RWPE2 (cell line): ENCODE measurements around the gene PLSCR1.

ENCODE experiments used
- ATAC-seq: fragments of 200-7000 bp; cut with Tn5 transposase; 3 replicates; pipeline ENCODE4 v1.9.1; 2021; ENCODE audit warnings: low read depth
- DNase-seq: peaks from one replicate; pipeline ENCODE4 v3.0.0-alpha.2; 2020; ENCODE audit warnings: low spot score
- H3K27ac ChIP-seq: fragments of 450-650 bp; 2 replicates; pipeline ENCODE4 v1.5.1; 2017; ENCODE audit warnings: mild to moderate bottlenecking; ENCODE audit not compliant: poor library complexity, severe bottlenecking
- H3K27me3 ChIP-seq: fragments of 250-450 bp; sonication (Bioruptor Pico); 2 replicates; pipeline ENCODE4 v1.5.1; 2021; ENCODE audit warnings: mild to moderate bottlenecking, moderate library complexity; ENCODE audit not compliant: insufficient read depth, poor library complexity, severe bottlenecking
- H3K36me3 ChIP-seq: fragments of 250-450 bp; sonication (Bioruptor Pico); 2 replicates; pipeline ENCODE4 v1.5.1; 2020; ENCODE audit warnings: low read depth, mild to moderate bottlenecking, moderate library complexity
- H3K4me1 ChIP-seq: fragments of 250-450 bp; sonication (Bioruptor Pico); 2 replicates; pipeline ENCODE4 v1.5.1; 2021; ENCODE audit warnings: mild to moderate bottlenecking, moderate library complexity; ENCODE audit not compliant: insufficient read depth, poor library complexity, severe bottlenecking
- H3K4me3 ChIP-seq: fragments of 250-450 bp; sonication (Bioruptor Pico); 2 replicates; pipeline ENCODE4 v1.5.1; 2021; ENCODE audit warnings: mild to moderate bottlenecking, moderate library complexity; ENCODE audit not compliant: severe bottlenecking
- H3K9me3 ChIP-seq: fragments of 250-450 bp; sonication (Bioruptor Pico); 2 replicates; pipeline ENCODE4 v1.5.1; 2021; ENCODE audit warnings: mild to moderate bottlenecking, moderate library complexity; ENCODE audit not compliant: severe bottlenecking
- CTCF ChIP-seq: fragments of 450-650 bp; IDR thresholded peaks from one replicate; pipeline ENCODE4 v1.5.1; 2017; ENCODE audit warnings: mild to moderate bottlenecking, moderate library complexity; ENCODE audit not compliant: poor library complexity, severe bottlenecking

Gene PLSCR1

GRCh38 chr3:146503461-146504202, 40.8 kb downstream of the PLSCR1 start:
- TF ChIP-seq CTCF, result peak; percentile 38
- Histone ChIP-seq H3K4me1 (peaks cover 49% of the 10 kb centered on the region), H3K36me3 (no peaks in the 10 kb centered on the region), H3K9me3 (no peaks in the 10 kb centered on the region), H3K27me3 (no peaks in the 10 kb centered on the region), H3K4me3 (no peak overlapping the region), H3K27ac (peak overlapping the region; percentile 90)
- DNase-seq (peak; percentile 72), ATAC-seq (peak; percentile 84)

- no peak for TF ChIP-seq CTCF
- Histone ChIP-seq H3K9me3 (no peaks in the 10 kb centered on the region), H3K4me1 (peaks cover 49% of the 10 kb centered on the region), H3K27me3 (no peaks in the 10 kb centered on the region), H3K27ac (peak overlapping the region; percentile 90), H3K36me3 (no peaks in the 10 kb centered on the region), H3K4me3 (no peak overlapping the region)
- DNase-seq, result no peak
- 0 out of 3 replicates have a peak, but pooled peaks have one; percentile 3 for ATAC-seq
Observed at GRCh38 chr3:146502887-146503460, 41.4 kb downstream of the PLSCR1 start.

GRCh38 chr3:146501752-146502151, 42.7 kb downstream of the PLSCR1 start:
- H3K9me3 ChIP-seq, result no peaks in the 10 kb centered on the region
- H3K27ac ChIP-seq, result no peak overlapping the region
- no peak for DNase-seq
- no peak for ATAC-seq
- no peaks in the 10 kb centered on the region for H3K36me3 ChIP-seq
- no peak overlapping the region for H3K4me3 ChIP-seq
- no peak for TF ChIP-seq CTCF
- H3K4me1 ChIP-seq, result peaks cover 39% of the 10 kb centered on the region
- no peaks in the 10 kb centered on the region for H3K27me3 ChIP-seq

- H3K4me1 ChIP-seq, result peaks cover 20% of the 10 kb centered on the region
- no peaks in the 10 kb centered on the region for H3K27me3 ChIP-seq
- H3K27ac ChIP-seq, result no peak overlapping the region
- H3K36me3 ChIP-seq, result no peaks in the 10 kb centered on the region
- no peaks in the 10 kb centered on the region for H3K9me3 ChIP-seq
- TF ChIP-seq CTCF, result no peak
- no peak overlapping the region for H3K4me3 ChIP-seq
- DNase-seq (no peak), ATAC-seq (no peak)
Observed at GRCh38 chr3:146499701-146500100, 44.7 kb downstream of the PLSCR1 start.
